Loucy (cell line): ENCODE results near the gene ATG7.

Experiments
- H2AFZ ChIP-seq: fragments of 200-600 bp; sonication (generic); 2 replicates; pipeline ENCODE4 v1.6.0; 2016; ENCODE audit warnings: antibody characterized with exemption, mild to moderate bottlenecking, low read length, moderate library complexity
- H3F3A ChIP-seq: fragments of 200-600 bp; 2 replicates; pipeline ENCODE4 v1.6.0; 2016; ENCODE audit warnings: antibody characterized with exemption, low read depth, mild to moderate bottlenecking
- H3K27me3 ChIP-seq: fragments of 200-600 bp; sonication (generic); 2 replicates; pipeline ENCODE4 v1.6.1; 2014; ENCODE audit warnings: low read length, mild to moderate bottlenecking; ENCODE audit not compliant: insufficient read depth, poor library complexity, severe bottlenecking
- H3K36me3 ChIP-seq: fragments of 200-600 bp; sonication (generic); 2 replicates; pipeline ENCODE4 v1.6.1; 2016; ENCODE audit warnings: low read length; ENCODE audit not compliant: insufficient read depth
- H3K4me1 ChIP-seq: fragments of 200-600 bp; sonication (generic); 2 replicates; pipeline ENCODE4 v1.5.1; 2014; ENCODE audit warnings: low read length, mild to moderate bottlenecking; ENCODE audit not compliant: insufficient read depth, poor library complexity, severe bottlenecking
- H3K4me2 ChIP-seq: fragments of 200-600 bp; sonication (generic); 2 replicates; pipeline ENCODE4 v1.6.0; 2014; ENCODE audit warnings: antibody characterized with exemption, low read length, low read depth, mild to moderate bottlenecking; ENCODE audit not compliant: poor library complexity, severe bottlenecking
- H3K4me3 ChIP-seq: fragments of 200-600 bp; sonication (generic); 2 replicates; pipeline ENCODE4 v1.5.1; 2014; ENCODE audit warnings: low read length, mild to moderate bottlenecking, mixed read lengths; ENCODE audit not compliant: poor library complexity, severe bottlenecking
- H3K79me2 ChIP-seq: fragments of 200-600 bp; sonication (generic); 2 replicates; pipeline ENCODE4 v1.6.1; 2014; ENCODE audit warnings: low read length; ENCODE audit not compliant: insufficient read depth
- H3K9ac ChIP-seq: fragments of 200-600 bp; sonication (generic); 2 replicates; pipeline ENCODE4 v1.6.0; 2014; ENCODE audit warnings: mild to moderate bottlenecking, low read depth, low read length, moderate library complexity; ENCODE audit not compliant: poor library complexity, severe bottlenecking
- H3K9me2 ChIP-seq: fragments of 200-600 bp; sonication (generic); replicated peaks from 2 replicates; pipeline ENCODE4 v1.6.1; 2016; ENCODE audit warnings: low read depth, low read length, mixed read lengths
- H3K9me3 ChIP-seq: fragments of 200-600 bp; sonication (generic); 2 replicates; pipeline ENCODE4 v1.6.1; 2014; ENCODE audit warnings: mild to moderate bottlenecking, antibody characterized with exemption, low read length, low read depth; ENCODE audit not compliant: insufficient read depth
- H4K20me1 ChIP-seq: fragments of 200-600 bp; sonication (generic); 2 replicates; pipeline ENCODE4 v1.6.0; 2014; ENCODE audit warnings: antibody characterized with exemption, low read length, mild to moderate bottlenecking; ENCODE audit not compliant: insufficient read depth, poor library complexity, severe bottlenecking
- EZH2phosphoT487 ChIP-seq: fragments of 200-600 bp; IDR thresholded peaks from 2 replicates; pipeline ENCODE4 v1.6.1; 2018; ENCODE audit warnings: antibody characterized with exemption, mild to moderate bottlenecking, moderate library complexity, borderline replicate concordance
- TF ChIP-seq, protein P1 (sequence below): fragments of 200-600 bp; sonication (generic); conservative IDR thresholded peaks from 2 replicates; pipeline ENCODE4 v1.5.1; 2014; ENCODE audit warnings: mild to moderate bottlenecking, antibody characterized with exemption, low read length

Gene ATG7

DNA sequence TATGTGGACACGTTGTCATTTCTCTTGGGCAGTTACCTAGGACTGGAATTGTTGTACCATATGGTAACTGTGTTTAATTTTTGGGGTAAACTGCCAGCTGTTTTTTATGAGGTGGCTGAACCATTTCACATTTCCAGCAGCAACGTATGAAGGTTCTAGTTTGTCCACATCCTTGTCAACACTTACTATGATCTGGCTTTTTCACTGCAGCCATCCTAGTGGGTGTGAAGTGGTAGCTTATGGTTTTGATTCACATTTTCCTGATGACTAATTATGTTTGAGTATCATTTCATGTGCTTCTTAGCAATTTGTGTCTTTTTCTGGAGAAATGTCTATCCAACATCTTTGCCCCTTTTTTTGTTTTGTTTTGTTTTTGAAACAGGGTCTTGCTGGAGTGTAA, 275.3 kb downstream of the ATG7 start:
- Histone ChIP-seq H3K9me3 (no peaks in the 10 kb centered on the region), H3K9me2 (no peaks in the 10 kb centered on the region), H2AFZ (no peak overlapping the region), H4K20me1 (no peaks in the 10 kb centered on the region), H3K27me3 (no peaks in the 10 kb centered on the region), H3F3A (no peaks in the 10 kb centered on the region), H3K4me3 (no peak overlapping the region), H3K4me2 (no peak overlapping the region), H3K9ac (no peak overlapping the region), H3K79me2 (no peaks in the 10 kb centered on the region), H3K36me3 (peaks cover 6% of the 10 kb centered on the region; the same call in 1 of the 2 replicates), H3K4me1 (peaks cover 6% of the 10 kb centered on the region)
- TF ChIP-seq, protein P1, sequence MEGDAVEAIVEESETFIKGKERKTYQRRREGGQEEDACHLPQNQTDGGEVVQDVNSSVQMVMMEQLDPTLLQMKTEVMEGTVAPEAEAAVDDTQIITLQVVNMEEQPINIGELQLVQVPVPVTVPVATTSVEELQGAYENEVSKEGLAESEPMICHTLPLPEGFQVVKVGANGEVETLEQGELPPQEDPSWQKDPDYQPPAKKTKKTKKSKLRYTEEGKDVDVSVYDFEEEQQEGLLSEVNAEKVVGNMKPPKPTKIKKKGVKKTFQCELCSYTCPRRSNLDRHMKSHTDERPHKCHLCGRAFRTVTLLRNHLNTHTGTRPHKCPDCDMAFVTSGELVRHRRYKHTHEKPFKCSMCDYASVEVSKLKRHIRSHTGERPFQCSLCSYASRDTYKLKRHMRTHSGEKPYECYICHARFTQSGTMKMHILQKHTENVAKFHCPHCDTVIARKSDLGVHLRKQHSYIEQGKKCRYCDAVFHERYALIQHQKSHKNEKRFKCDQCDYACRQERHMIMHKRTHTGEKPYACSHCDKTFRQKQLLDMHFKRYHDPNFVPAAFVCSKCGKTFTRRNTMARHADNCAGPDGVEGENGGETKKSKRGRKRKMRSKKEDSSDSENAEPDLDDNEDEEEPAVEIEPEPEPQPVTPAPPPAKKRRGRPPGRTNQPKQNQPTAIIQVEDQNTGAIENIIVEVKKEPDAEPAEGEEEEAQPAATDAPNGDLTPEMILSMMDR, result no peak
- no peak for TF ChIP-seq EZH2phosphoT487

DNA sequence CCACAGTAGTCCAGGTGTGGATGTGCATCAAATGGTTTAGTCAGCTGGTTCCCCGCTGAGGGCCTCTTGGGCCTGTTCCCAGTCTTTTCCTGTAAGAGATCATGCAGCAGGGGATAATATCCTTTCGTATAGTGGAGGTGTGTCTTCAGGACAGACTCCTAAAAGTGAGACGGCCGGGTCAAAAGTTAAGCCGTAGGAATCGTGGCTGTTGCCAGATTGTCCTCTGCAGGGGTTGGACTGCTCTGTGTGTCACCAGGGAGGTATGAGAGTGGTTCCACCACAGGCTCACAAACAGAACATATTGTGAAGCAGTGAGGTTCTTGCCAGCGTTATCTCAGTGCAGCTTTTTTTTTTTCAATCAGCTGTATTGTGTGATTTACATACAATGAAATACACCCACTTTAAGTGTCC, 276.5 kb downstream of the ATG7 start:
- Histone ChIP-seq H3K9me3 (no peaks in the 10 kb centered on the region), H3K4me3 (no peak overlapping the region), H4K20me1 (no peaks in the 10 kb centered on the region), H3K36me3 (peaks cover 17% of the 10 kb centered on the region; the same call in 1 of the 2 replicates), H3K9ac (no peak overlapping the region), H3K79me2 (no peaks in the 10 kb centered on the region), H3K27me3 (no peaks in the 10 kb centered on the region), H3K4me2 (no peak overlapping the region), H3K4me1 (peaks cover 6% of the 10 kb centered on the region), H3F3A (no peaks in the 10 kb centered on the region), H3K9me2 (no peaks in the 10 kb centered on the region), H2AFZ (no peak overlapping the region)
- TF ChIP-seq, protein P1, result no peak
- TF ChIP-seq EZH2phosphoT487, result no peak

DNA sequence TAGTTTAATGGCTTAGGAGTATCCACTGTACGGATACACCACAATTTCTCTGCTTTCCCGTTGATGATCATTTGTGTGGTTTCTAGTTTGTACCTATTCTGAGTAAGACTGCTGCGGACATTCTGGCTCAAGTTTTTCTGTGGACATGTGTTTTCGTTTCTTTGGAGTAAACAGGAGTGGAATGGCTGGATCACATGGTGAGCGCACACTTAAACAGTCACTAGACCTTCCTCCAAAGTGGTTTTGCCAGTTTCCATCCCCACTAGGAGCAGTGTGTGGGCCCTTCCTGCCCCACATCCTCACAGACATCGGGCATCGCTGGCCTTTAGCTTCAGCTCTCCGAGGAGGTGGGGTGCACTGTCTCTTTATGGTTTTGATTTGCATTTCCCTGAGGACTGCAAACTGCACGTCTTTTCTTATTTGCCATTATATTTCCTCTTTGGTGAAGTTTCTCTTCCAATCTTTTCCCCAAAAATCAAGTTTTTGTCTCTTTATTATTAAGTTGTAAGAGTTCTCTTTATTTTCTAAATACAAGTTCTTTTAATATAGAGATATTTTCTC, 277.5 kb downstream of the ATG7 start:
- H2AFZ ChIP-seq, result no peak overlapping the region
- H3K4me3 ChIP-seq, result no peak overlapping the region
- H3K79me2 ChIP-seq, result no peaks in the 10 kb centered on the region; the same call in 1 of the 2 replicates
- no peaks in the 10 kb centered on the region for H3F3A ChIP-seq
- H3K9ac ChIP-seq, result no peak overlapping the region
- TF ChIP-seq, protein P1, result no peak
- no peak for TF ChIP-seq EZH2phosphoT487
- no peaks in the 10 kb centered on the region for H3K27me3 ChIP-seq
- no peaks in the 10 kb centered on the region for H3K9me3 ChIP-seq
- H3K9me2 ChIP-seq, result no peaks in the 10 kb centered on the region
- H3K4me1 ChIP-seq, result peaks cover 2% of the 10 kb centered on the region
- peaks cover 27% of the 10 kb centered on the region; the same call in 1 of the 2 replicates for H3K36me3 ChIP-seq
- H4K20me1 ChIP-seq, result no peaks in the 10 kb centered on the region
- H3K4me2 ChIP-seq, result no peak overlapping the region
